ENCODE measurements around the gene PHLDB3. TPM values are rescaled to one million over a fixed set of nuclear protein-coding genes. Genes with fewer than 3 reads are reported as not detected.

PHLDB3 gene
- total and polyA plus RNA-seq, 2 of the 4 experiments (the other 2 are of a cell fraction) = 2.9 to 10.6 TPM

- TF ChIP-seq CTCF (conservative IDR thresholded peaks at IDR 0.05; ENCODE audit: low read depth, low read length) (no peak), FOS (IDR thresholded peaks at IDR 0.05; ENCODE audit: low read depth, low read length) (peak; percentile 38; the same call in 1 of the 2 replicates)
- Histone ChIP-seq H3K56ac (ENCODE audit: extremely low read depth, insufficient read depth, low read length) (no peak overlapping the region), H4K20me1 (ENCODE audit: insufficient read depth, low read length) (no peaks in the 10 kb centered on the region), H3K18ac (ENCODE audit: low read depth, low read length) (0 out of 2 replicates have a peak overlapping the region, but pooled peaks have one; percentile 33), H2AFZ (replicated peaks; ENCODE audit: low read length, poor library complexity) (peak overlapping the region; percentile 71), H3K27ac (ENCODE audit: insufficient read depth, low read length) (no peak overlapping the region), H4K5ac (ENCODE audit: low read depth, low read length) (no peak overlapping the region), H3K4ac (ENCODE audit: low read depth, low read length) (peak overlapping the region; percentile 60; the same call in 1 of the 2 replicates), H3K36me3 (ENCODE audit: control insufficient read depth, insufficient read depth, low read length) (no peaks in the 10 kb centered on the region), H3K4me2 (ENCODE audit: low read depth, low read length) (0 out of 2 replicates have a peak overlapping the region, but pooled peaks have one; percentile 11), H3K79me1 (ENCODE audit: low read depth in 1 of 2, low read length in 2 of 2) (no peaks in the 10 kb centered on the region), H2BK20ac (ENCODE audit: low read depth, low read length) (peak overlapping the region; percentile 80; the same call in 1 of the 2 replicates), H2AK5ac (ENCODE audit: low read depth, low read length) (peak overlapping the region; percentile 68; the same call in 1 of the 2 replicates), H3K9me3 (ENCODE audit: control insufficient read depth, insufficient read depth, low read length) (no peaks in the 10 kb centered on the region), H3K9ac (ENCODE audit: low read depth, low read length) (no peak overlapping the region), H3K23ac (ENCODE audit: low read depth, low read length) (peak overlapping the region; percentile 64; the same call in 1 of the 2 replicates), H2AK9ac (replicated peaks; ENCODE audit: low read depth, low read length, poor library complexity) (no peak overlapping the region), H3K9me1 (ENCODE audit: insufficient read depth, low read length) (peaks cover 7% of the 10 kb centered on the region), H3K4me1 (ENCODE audit: control insufficient read depth, insufficient read depth, low read length) (peaks cover 20% of the 10 kb centered on the region), H2BK120ac (ENCODE audit: low read depth, low read length) (peak overlapping the region; percentile 21; the same call in 1 of the 2 replicates), H4K8ac (ENCODE audit: low read depth in 2 of 2, low read length in 2 of 2) (peak overlapping the region in 1 of 2 experiments; percentile 74; a peak in 2 of 4 replicates), H4K91ac (ENCODE audit: insufficient read depth, low read depth, low read length) (peak overlapping the region; percentile 50; the same call in 1 of the 2 replicates), H2BK15ac (ENCODE audit: low read depth, low read length) (peak overlapping the region; percentile 28; the same call in 1 of the 3 replicates), H2BK5ac (ENCODE audit: low read depth, low read length, poor library complexity, severe bottlenecking) (peak overlapping the region; percentile 29), H3K14ac (replicated peaks; ENCODE audit: low read depth, low read length) (peak overlapping the region; percentile 82), H3K4me3 (ENCODE audit: insufficient read depth, low read depth, low read length) (no peak overlapping the region), H3K27me3 (ENCODE audit: control insufficient read depth, insufficient read depth, low read length) (no peaks in the 10 kb centered on the region)
- intact Hi-C loops (cut with micrococcal nuclease) (no loop called here), in situ Hi-C loops (cut with MboI; ENCODE audit: low sequenced_read_pairs) (no loop called here), dilution Hi-C loops (cut with HindIII; ENCODE audit: low sequenced_read_pairs, unreplicated experiment) (no loop called here)
- DNase-seq = peak; percentile 93
- CTCF ChIA-PET = no interaction called here
- peak; percentile 18 for ATAC-seq (ENCODE audit: low read depth)
- WGBS, 2 experiments (ENCODE audit: extremely low coverage in 2 of 2, insufficient read length in 1 of 2) = 20% methylated on average over 2 of the region's 10 CpGs; no CpG with 5 or more reads in 1 of the 2 experiments
- POLR2A ChIA-PET (ENCODE audit: unreplicated experiment) = no interaction called here
- BruUV-seq (replicated peaks) = no TSS peak
Measured at GRCh38 chr19:43470288-43470687, 34.3 kb downstream of the PHLDB3 start.
